Gastroesophageal sphincter (tissue), 4 donors: ENCODE measurements around the gene CKS1B. TPM values are rescaled to one million over a fixed set of nuclear protein-coding genes. Genes with fewer than 3 reads are reported as not detected.

ENCODE experiments used
- ATAC-seq: fragments of 150-250 bp; one replicate; pipeline ENCODE4 v1.9.1; 2016; ENCODE audit warnings: mild to moderate bottlenecking, moderate library complexity
- H3K27ac ChIP-seq, 4 donors: fragments of 200-600 bp; sonication (generic) in 3 of 4; 1 replicate in 3 of 4; 2 replicates in 1 of 4; pipeline ENCODE4 v1.5.1; 2016 to 2019
- H3K27me3 ChIP-seq: fragments of 200-600 bp; sonication (generic); one replicate; pipeline ENCODE4 v1.5.1; 2019
- H3K36me3 ChIP-seq, 2 donors: fragments of 200-600 bp; sonication (generic); one replicate each; pipeline ENCODE4 v1.5.1; 2019; ENCODE audit warnings: control low read depth in 1 of 2
- H3K4me1 ChIP-seq, 3 donors: fragments of 200-600 bp; sonication (generic); 1 replicate in 2 of 3; 2 replicates in 1 of 3; pipeline ENCODE4 v1.5.1; 2016 to 2019; ENCODE audit warnings: control low read depth in 2 of 3
- H3K4me3 ChIP-seq, 2 donors: fragments of 200-600 bp; sonication (generic); one replicate each; pipeline ENCODE4 v1.5.1; 2019; ENCODE audit warnings: mild to moderate bottlenecking in 1 of 2, moderate library complexity in 1 of 2
- H3K9me3 ChIP-seq, 3 donors: fragments of 200-600 bp; sonication (generic); one replicate each; pipeline ENCODE4 v1.5.1; 2017 to 2019; ENCODE audit warnings: control low read depth in 2 of 3
- CTCF ChIP-seq, 4 experiments: fragments of 200-600 bp in 2 of 4; fragments of 450-650 bp in 2 of 4; sonication (generic) in 1 of 4; IDR thresholded peaks; one replicate each; pipeline ENCODE4 v1.5.1; 2017 to 2019; ENCODE audit warnings: antibody characterized with exemption in 4 of 4, mild to moderate bottlenecking in 2 of 4, moderate library complexity in 2 of 4
- EP300 ChIP-seq: sonication (generic); formaldehyde crosslinking; IDR thresholded peaks from one replicate; pipeline ENCODE4 v1.6.1; 2017; ENCODE audit warnings: antibody characterized with exemption, mild to moderate bottlenecking
- POLR2A ChIP-seq, 2 donors: fragments of 450-650 bp; IDR thresholded peaks; one replicate each; pipeline ENCODE4 v1.6.1; 2017; ENCODE audit warnings: antibody characterized with exemption in 2 of 2, mild to moderate bottlenecking in 2 of 2, moderate library complexity in 1 of 2
- POLR2AphosphoS5 ChIP-seq: sonication (generic); formaldehyde crosslinking; IDR thresholded peaks from one replicate; pipeline ENCODE4 v1.6.1; 2017; ENCODE audit warnings: antibody characterized with exemption
- WGBS, 2 donors: methylation state at CpG; one replicate each; pipeline ENCODE4 v1.1.5; 2018; ENCODE audit warnings: low coverage in 1 of 2; 5-methylcytosine and 5-hydroxymethylcytosine counted together
- small RNA-seq, 4 donors: library from RNA; depleted of rRNA; stranded (forward); fragments of <200 nt; gene quantifications; one replicate each; pipeline ENCODE3, GENCODE V24; 2016
- total RNA-seq, 4 donors: library from RNA; depleted of rRNA; stranded (reverse); fragments of >200 nt; gene quantifications; one replicate each; pipeline ENCODE4 v1.1.0, GENCODE V29; 2016

The CKS1B gene
- total RNA-seq, 4 donors from 2014 or later, result 7.5 to 24.2 (median 17.6) TPM

- no peaks in the 10 kb centered on the region for H3K4me1 ChIP-seq
- H3K4me3 ChIP-seq, result no peak overlapping the region
- H3K27ac ChIP-seq, result no peak overlapping the region
- no peak for ATAC-seq
- no peaks in the 10 kb centered on the region for H3K27me3 ChIP-seq
- no peaks in the 10 kb centered on the region for H3K36me3 ChIP-seq
- no peaks in the 10 kb centered on the region for H3K9me3 ChIP-seq
- TF ChIP-seq POLR2A (IDR thresholded peaks at IDR 0.05) (no peak), CTCF (IDR thresholded peaks at IDR 0.05) (no peak), EP300 (no peak), POLR2AphosphoS5 (no peak)
- 100% methylated on average over 1 of the region's 6 CpGs; no CpG with 5 or more reads in 1 of the 2 donors for WGBS, 2 donors
Observed at GRCh38 chr1:155026588-155026987, 52.1 kb downstream of the CKS1B start.

Small RNAs within 50 kb of the gene (small RNA-seq; reads per million reads assigned to genes)
- gene MIR4258 (0 reads per million in 4 donors), gene RF00017 (0 reads per million in 4 donors)

Other genes with a start within 250 kb of the CKS1B start
- 10 to 100 TPM in 1 of 4 donors, 1 to 10 TPM in 3; 1.8 to 13.7 (median 8.1) TPM for gene KCNN3, start 104.4 kb upstream of the CKS1B start, total RNA-seq
- gene PMVK, start 38.0 kb upstream of the CKS1B start, total RNA-seq, result 10 to 100 TPM; 15.8 to 21.3 (median 18.2) TPM
- gene PBXIP1, start 18.6 kb upstream of the CKS1B start, total RNA-seq, result 100 to 1,000 TPM; 205 to 371 (median 283) TPM
- 10 to 100 TPM; 19.1 to 40.1 (median 25.7) TPM for gene PYGO2, start 12.9 kb upstream of the CKS1B start, total RNA-seq
- gene SHC1, start 3.9 kb upstream of the CKS1B start, total RNA-seq, result 100 to 1,000 TPM in 1 of 4 donors, 10 to 100 TPM in 3; 69.1 to 104 (median 90.2) TPM
- gene FLAD1, start 8.7 kb downstream of the CKS1B start, total RNA-seq, result 10 to 100 TPM; 12.8 to 23.5 (median 20.7) TPM
- not detected for gene LENEP, start 18.9 kb downstream of the CKS1B start, total RNA-seq
- 10 to 100 TPM; 45.5 to 63.4 (median 49.5) TPM for gene ZBTB7B, start 28.1 kb downstream of the CKS1B start, total RNA-seq
- under 1 TPM in 2 of 4 donors, not detected in 2; 0.35 to 0.54 TPM for gene DCST2, start 59.1 kb downstream of the CKS1B start, total RNA-seq
- gene DCST1, start 59.1 kb downstream of the CKS1B start, total RNA-seq, result not detected
- 100 to 1,000 TPM in 2 of 4 donors, 10 to 100 TPM in 2; 65.4 to 115 (median 100.0) TPM for gene ADAM15, start 76.6 kb downstream of the CKS1B start, total RNA-seq
- 1 to 10 TPM in 3 of 4 donors, under 1 TPM in 1; 0.81 to 5.8 (median 2.3) TPM for gene EFNA4, start 89.1 kb downstream of the CKS1B start, total RNA-seq
- gene EFNA3, start 104.2 kb downstream of the CKS1B start, total RNA-seq, result under 1 TPM in 2 of 4 donors, not detected in 2; 0.27 to 0.77 TPM
- 10 to 100 TPM; 13.1 to 25.8 (median 16.1) TPM for gene EFNA1, start 153.2 kb downstream of the CKS1B start, total RNA-seq
- gene SLC50A1, start 161.2 kb downstream of the CKS1B start, total RNA-seq, result 10 to 100 TPM; 12.5 to 16.8 (median 13.9) TPM
- gene DPM3, start 165.8 kb downstream of the CKS1B start, total RNA-seq, result 100 to 1,000 TPM in 2 of 4 donors, 10 to 100 TPM in 2; 57.9 to 128 (median 87.7) TPM
- 100 to 1,000 TPM in 1 of 4 donors, 10 to 100 TPM in 3; 80.8 to 144 (median 92.3) TPM for gene KRTCAP2, start 198.6 kb downstream of the CKS1B start, total RNA-seq
- 1 to 10 TPM in 1 of 4 donors, under 1 TPM in 2, not detected in 1; 0.35 to 1.9 (median 0.40) TPM for gene TRIM46, start 199.2 kb downstream of the CKS1B start, total RNA-seq
- gene THBS3, start 233.2 kb downstream of the CKS1B start, total RNA-seq, result 10 to 100 TPM; 17.9 to 25.6 (median 20.1) TPM
- 10 to 100 TPM; 28.3 to 36.0 (median 32.6) TPM for gene MTX1, start 234.0 kb downstream of the CKS1B start, total RNA-seq